GM23338 (cell line): Measurements from ENCODE around the gene CERK. TPM values are rescaled to one million over a fixed set of nuclear protein-coding genes. Genes with fewer than 3 reads are reported as not detected.

Source experiments
- ATAC-seq: fragments of 200-7000 bp; cut with Tn5 transposase; 3 replicates; pipeline ENCODE4 v1.9.1; 2020
- DNase-seq: peaks from one replicate; pipeline ENCODE4 v3.0.0-alpha.2; 2015; ENCODE audit warnings: low spot score
- H2AFZ ChIP-seq: fragments of 200-600 bp; sonication (generic); 2 replicates; pipeline ENCODE4 v1.8.0; 2016; ENCODE audit warnings: antibody characterized with exemption, mild to moderate bottlenecking, moderate library complexity
- H3F3A ChIP-seq: fragments of 200-600 bp; sonication (generic); replicated peaks from 2 replicates; pipeline ENCODE4 v1.8.0; 2017; ENCODE audit warnings: antibody characterized with exemption, mixed run types, low read depth
- H3K27ac ChIP-seq: fragments of 200-600 bp; sonication (generic); 2 replicates; pipeline ENCODE4 v1.6.1; 2016; ENCODE audit warnings: low read depth
- H3K27me3 ChIP-seq: fragments of 200-600 bp; sonication (generic); 2 replicates; pipeline ENCODE4 v1.8.0; 2016; ENCODE audit warnings: mild to moderate bottlenecking, mixed run types, moderate library complexity; ENCODE audit not compliant: insufficient read depth
- H3K36me3 ChIP-seq: fragments of 200-600 bp; sonication (generic); 2 replicates; pipeline ENCODE4 v1.8.0; 2016; ENCODE audit warnings: mild to moderate bottlenecking; ENCODE audit not compliant: insufficient read depth
- H3K4me1 ChIP-seq: fragments of 200-600 bp; sonication (generic); 2 replicates; pipeline ENCODE4 v1.8.0; 2016; ENCODE audit warnings: mild to moderate bottlenecking, moderate library complexity; ENCODE audit not compliant: insufficient read depth
- H3K4me2 ChIP-seq: fragments of 200-600 bp; sonication (generic); 2 replicates; pipeline ENCODE4 v1.7.1; 2017; ENCODE audit warnings: mixed run types
- H3K4me3 ChIP-seq: fragments of 200-600 bp; sonication (generic); 2 replicates; pipeline ENCODE4 v1.6.1; 2016; ENCODE audit warnings: mixed run types
- H3K79me2 ChIP-seq: fragments of 200-600 bp; sonication (generic); replicated peaks from 2 replicates; pipeline ENCODE4 v1.8.0; 2017; ENCODE audit warnings: mild to moderate bottlenecking; ENCODE audit not compliant: insufficient read depth
- H3K9me2 ChIP-seq: fragments of 200-600 bp; sonication (generic); 2 replicates; pipeline ENCODE4 v1.8.0; 2017; ENCODE audit not compliant: insufficient read depth
- H4K20me1 ChIP-seq: fragments of 200-600 bp; sonication (generic); replicated peaks from 2 replicates; pipeline ENCODE4 v1.8.0; 2017; ENCODE audit warnings: mild to moderate bottlenecking; ENCODE audit not compliant: insufficient read depth
- H3K27ac Mint-ChIP-seq: 2 replicates; pipeline ENCODE4 v1.8.0; 2020; ENCODE audit warnings: inconsistent platforms, mild to moderate bottlenecking, moderate library complexity, mixed read lengths
- H3K27me3 Mint-ChIP-seq: 3 replicates; pipeline ENCODE4 v1.8.0; 2022; ENCODE audit warnings: low read depth, mild to moderate bottlenecking, moderate library complexity, mixed read lengths, inconsistent platforms; ENCODE audit not compliant: insufficient read depth, poor library complexity
- H3K36me3 Mint-ChIP-seq: 3 replicates; pipeline ENCODE4 v1.8.0; 2021; ENCODE audit warnings: low read depth, mild to moderate bottlenecking, inconsistent platforms, moderate library complexity, mixed read lengths
- H3K4me1 Mint-ChIP-seq: 3 replicates; pipeline ENCODE4 v1.8.0; 2020; ENCODE audit warnings: mild to moderate bottlenecking, inconsistent platforms, mixed read lengths
- H3K4me3 Mint-ChIP-seq: 3 replicates; pipeline ENCODE4 v1.8.0; 2021; ENCODE audit warnings: moderate library complexity, mild to moderate bottlenecking, inconsistent platforms, mixed read lengths
- H3K9me3 Mint-ChIP-seq: 3 replicates; pipeline ENCODE4 v1.8.0; 2020; ENCODE audit warnings: moderate library complexity, mild to moderate bottlenecking, inconsistent platforms, mixed read lengths
- CREB1 ChIP-seq: fragments of 250-450 bp; sonication (Bioruptor Pico); IDR thresholded peaks from 2 replicates; pipeline ENCODE4 v1.5.0; 2020; ENCODE audit warnings: low read depth, mild to moderate bottlenecking, moderate library complexity
- EZH2phosphoT487 ChIP-seq: fragments of 200-600 bp; sonication (generic); IDR thresholded peaks from one replicate; pipeline ENCODE4 v1.8.1; 2018; ENCODE audit warnings: antibody characterized with exemption; ENCODE audit not compliant: unreplicated experiment
- NANOG ChIP-seq: IDR thresholded peaks from 2 replicates; pipeline ENCODE4 v1.6.1; 2016; ENCODE audit warnings: antibody characterized with exemption, borderline replicate concordance
- POLR2AphosphoS5 ChIP-seq: IDR thresholded peaks from 2 replicates; pipeline ENCODE4 v1.6.1; 2016; ENCODE audit warnings: antibody characterized with exemption, low read depth
- STAT1 ChIP-seq: IDR thresholded peaks from one replicate; pipeline ENCODE4 v1.6.1; 2016; ENCODE audit warnings: antibody characterized with exemption; ENCODE audit not compliant: unreplicated experiment
- ZNF114 ChIP-seq: fragments of 250-450 bp; sonication (Bioruptor Pico); IDR thresholded peaks from 2 replicates; pipeline ENCODE4 v1.5.0; 2020; ENCODE audit warnings: mild to moderate bottlenecking, moderate library complexity
- ZNF331 ChIP-seq: fragments of 250-450 bp; sonication (Bioruptor Pico); IDR thresholded peaks from 2 replicates; pipeline ENCODE4 v1.5.0; 2020; ENCODE audit warnings: low read depth, mild to moderate bottlenecking, moderate library complexity
- polyA plus RNA-seq: library from polyadenylated mRNA; unstranded; fragments of >200 nt; fragmentation: Nextera tagmentation; extraction: Ambion mirVana; gene quantifications from 2 replicates; pipeline ENCODE4 v1.2.1, GENCODE V29; 2016
- total RNA-seq: library from RNA; depleted of rRNA; stranded (reverse); fragments of >200 nt; shearing (Covaris generic); gene quantifications from 2 replicates; pipeline ENCODE4 v1.2.3, GENCODE V29; 2014
- TF ChIP-seq, protein P1 (sequence below), 2 experiments: fragments of 200-600 bp in 1 of 2; sonication (generic) in 1 of 2; conservative IDR thresholded peaks; 2 replicates each; pipeline versions ENCODE4 v1.5.1 to v1.6.1; 2016 to 2017; ENCODE audit warnings: antibody characterized with exemption in 2 of 2, low read depth in 2 of 2, mild to moderate bottlenecking in 2 of 2, moderate library complexity in 1 of 2
- TF ChIP-seq, protein P2 (sequence below): fragments of 250-450 bp; sonication (Bioruptor Pico); IDR thresholded peaks from 2 replicates; pipeline ENCODE4 v1.5.0; 2020; ENCODE audit warnings: mild to moderate bottlenecking, moderate library complexity

The CERK gene
- total and polyA plus RNA-seq, 2 experiments from 2014 or later, result 12.7 to 62.9 TPM

DNA sequence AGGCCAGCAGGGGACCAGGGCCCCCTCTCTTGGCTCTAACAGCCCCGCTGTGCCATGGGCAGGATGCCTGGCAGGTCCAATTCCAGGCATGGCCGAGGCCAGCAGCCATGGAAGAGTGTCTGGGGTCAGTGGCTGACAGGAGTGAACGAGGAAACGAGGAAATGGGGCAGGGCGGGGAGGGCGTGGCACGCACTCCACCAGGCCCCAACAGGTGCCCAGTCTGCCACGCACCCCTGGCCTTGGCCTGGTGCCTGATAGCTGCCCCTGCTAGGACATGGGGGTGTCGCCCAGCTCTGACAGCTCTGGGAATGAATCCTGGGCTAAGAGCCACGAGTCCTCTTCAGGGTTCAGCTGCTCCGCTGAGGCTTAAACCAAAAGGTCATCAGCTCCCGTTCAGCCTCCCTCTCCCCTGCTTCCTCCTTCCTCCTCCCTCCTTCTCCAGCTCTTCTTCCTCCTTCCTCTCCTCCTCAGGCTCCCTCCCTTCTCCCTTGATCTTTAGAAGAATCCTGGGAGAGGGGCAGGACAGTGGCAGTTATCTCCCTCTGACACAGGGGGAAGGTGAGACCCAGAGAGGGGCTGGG, 12.9 kb upstream of the CERK start:
- H3K4me1 ChIP-seq, result no peaks in the 10 kb centered on the region
- H3K79me2 ChIP-seq, result no peaks in the 10 kb centered on the region
- H3K9me3 Mint-ChIP-seq, result peaks cover 23% of the 10 kb centered on the region
- no peaks in the 10 kb centered on the region for H3K9me2 ChIP-seq
- H3K4me3 ChIP-seq, result no peak overlapping the region
- H3K36me3 ChIP-seq, result no peaks in the 10 kb centered on the region
- H3K4me2 ChIP-seq, result no peak overlapping the region
- peaks cover 13% of the 10 kb centered on the region for H3K27me3 Mint-ChIP-seq
- TF ChIP-seq ZNF331 (no peak), EZH2phosphoT487 (no peak), NANOG (no peak), STAT1 (no peak), ZNF114 (CRISPR knock-in tag) (no peak), CREB1 (CRISPR knock-in tag) (no peak), POLR2AphosphoS5 (no peak)
- TF ChIP-seq, protein P1, sequence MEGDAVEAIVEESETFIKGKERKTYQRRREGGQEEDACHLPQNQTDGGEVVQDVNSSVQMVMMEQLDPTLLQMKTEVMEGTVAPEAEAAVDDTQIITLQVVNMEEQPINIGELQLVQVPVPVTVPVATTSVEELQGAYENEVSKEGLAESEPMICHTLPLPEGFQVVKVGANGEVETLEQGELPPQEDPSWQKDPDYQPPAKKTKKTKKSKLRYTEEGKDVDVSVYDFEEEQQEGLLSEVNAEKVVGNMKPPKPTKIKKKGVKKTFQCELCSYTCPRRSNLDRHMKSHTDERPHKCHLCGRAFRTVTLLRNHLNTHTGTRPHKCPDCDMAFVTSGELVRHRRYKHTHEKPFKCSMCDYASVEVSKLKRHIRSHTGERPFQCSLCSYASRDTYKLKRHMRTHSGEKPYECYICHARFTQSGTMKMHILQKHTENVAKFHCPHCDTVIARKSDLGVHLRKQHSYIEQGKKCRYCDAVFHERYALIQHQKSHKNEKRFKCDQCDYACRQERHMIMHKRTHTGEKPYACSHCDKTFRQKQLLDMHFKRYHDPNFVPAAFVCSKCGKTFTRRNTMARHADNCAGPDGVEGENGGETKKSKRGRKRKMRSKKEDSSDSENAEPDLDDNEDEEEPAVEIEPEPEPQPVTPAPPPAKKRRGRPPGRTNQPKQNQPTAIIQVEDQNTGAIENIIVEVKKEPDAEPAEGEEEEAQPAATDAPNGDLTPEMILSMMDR (conservative IDR thresholded peaks at IDR 0.05; ENCODE audit: low read depth in 2 of 2), result no peak
- TF ChIP-seq, protein P2, sequence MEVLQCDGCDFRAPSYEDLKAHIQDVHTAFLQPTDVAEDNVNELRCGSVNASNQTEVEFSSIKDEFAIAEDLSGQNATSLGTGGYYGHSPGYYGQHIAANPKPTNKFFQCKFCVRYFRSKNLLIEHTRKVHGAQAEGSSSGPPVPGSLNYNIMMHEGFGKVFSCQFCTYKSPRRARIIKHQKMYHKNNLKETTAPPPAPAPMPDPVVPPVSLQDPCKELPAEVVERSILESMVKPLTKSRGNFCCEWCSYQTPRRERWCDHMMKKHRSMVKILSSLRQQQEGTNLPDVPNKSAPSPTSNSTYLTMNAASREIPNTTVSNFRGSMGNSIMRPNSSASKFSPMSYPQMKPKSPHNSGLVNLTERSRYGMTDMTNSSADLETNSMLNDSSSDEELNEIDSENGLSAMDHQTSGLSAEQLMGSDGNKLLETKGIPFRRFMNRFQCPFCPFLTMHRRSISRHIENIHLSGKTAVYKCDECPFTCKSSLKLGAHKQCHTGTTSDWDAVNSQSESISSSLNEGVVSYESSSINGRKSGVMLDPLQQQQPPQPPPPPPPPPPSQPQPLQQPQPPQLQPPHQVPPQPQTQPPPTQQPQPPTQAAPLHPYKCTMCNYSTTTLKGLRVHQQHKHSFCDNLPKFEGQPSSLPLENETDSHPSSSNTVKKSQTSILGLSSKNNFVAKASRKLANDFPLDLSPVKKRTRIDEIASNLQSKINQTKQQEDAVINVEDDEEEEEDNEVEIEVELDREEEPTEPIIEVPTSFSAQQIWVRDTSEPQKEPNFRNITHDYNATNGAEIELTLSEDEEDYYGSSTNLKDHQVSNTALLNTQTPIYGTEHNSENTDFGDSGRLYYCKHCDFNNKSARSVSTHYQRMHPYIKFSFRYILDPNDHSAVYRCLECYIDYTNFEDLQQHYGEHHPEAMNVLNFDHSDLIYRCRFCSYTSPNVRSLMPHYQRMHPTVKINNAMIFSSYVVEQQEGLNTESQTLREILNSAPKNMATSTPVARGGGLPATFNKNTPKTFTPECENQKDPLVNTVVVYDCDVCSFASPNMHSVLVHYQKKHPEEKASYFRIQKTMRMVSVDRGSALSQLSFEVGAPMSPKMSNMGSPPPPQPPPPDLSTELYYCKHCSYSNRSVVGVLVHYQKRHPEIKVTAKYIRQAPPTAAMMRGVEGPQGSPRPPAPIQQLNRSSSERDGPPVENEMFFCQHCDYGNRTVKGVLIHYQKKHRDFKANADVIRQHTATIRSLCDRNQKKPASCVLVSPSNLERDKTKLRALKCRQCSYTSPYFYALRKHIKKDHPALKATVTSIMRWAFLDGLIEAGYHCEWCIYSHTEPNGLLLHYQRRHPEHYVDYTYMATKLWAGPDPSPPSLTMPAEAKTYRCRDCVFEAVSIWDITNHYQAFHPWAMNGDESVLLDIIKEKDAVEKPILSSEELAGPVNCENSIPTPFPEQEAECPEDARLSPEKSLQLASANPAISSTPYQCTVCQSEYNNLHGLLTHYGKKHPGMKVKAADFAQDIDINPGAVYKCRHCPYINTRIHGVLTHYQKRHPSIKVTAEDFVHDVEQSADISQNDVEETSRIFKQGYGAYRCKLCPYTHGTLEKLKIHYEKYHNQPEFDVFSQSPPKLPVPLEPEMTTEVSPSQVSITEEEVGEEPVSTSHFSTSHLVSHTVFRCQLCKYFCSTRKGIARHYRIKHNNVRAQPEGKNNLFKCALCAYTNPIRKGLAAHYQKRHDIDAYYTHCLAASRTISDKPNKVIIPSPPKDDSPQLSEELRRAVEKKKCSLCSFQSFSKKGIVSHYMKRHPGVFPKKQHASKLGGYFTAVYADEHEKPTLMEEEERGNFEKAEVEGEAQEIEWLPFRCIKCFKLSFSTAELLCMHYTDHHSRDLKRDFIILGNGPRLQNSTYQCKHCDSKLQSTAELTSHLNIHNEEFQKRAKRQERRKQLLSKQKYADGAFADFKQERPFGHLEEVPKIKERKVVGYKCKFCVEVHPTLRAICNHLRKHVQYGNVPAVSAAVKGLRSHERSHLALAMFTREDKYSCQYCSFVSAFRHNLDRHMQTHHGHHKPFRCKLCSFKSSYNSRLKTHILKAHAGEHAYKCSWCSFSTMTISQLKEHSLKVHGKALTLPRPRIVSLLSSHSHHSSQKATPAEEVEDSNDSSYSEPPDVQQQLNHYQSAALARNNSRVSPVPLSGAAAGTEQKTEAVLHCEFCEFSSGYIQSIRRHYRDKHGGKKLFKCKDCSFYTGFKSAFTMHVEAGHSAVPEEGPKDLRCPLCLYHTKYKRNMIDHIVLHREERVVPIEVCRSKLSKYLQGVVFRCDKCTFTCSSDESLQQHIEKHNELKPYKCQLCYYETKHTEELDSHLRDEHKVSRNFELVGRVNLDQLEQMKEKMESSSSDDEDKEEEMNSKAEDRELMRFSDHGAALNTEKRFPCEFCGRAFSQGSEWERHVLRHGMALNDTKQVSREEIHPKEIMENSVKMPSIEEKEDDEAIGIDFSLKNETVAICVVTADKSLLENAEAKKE (CRISPR knock-in tag), result no peak
- H3K27ac Mint-ChIP-seq, result no peak overlapping the region
- no peak overlapping the region for H3K27ac ChIP-seq
- no peaks in the 10 kb centered on the region; the same call in 2 of the 3 replicates for H3K4me1 Mint-ChIP-seq
- ATAC-seq (no peak), DNase-seq (no peak)
- no peaks in the 10 kb centered on the region for H3F3A ChIP-seq
- H3K36me3 Mint-ChIP-seq, result peaks cover 11% of the 10 kb centered on the region; the same call in 2 of the 3 replicates
- H3K4me3 Mint-ChIP-seq, result no peak overlapping the region
- no peaks in the 10 kb centered on the region for H4K20me1 ChIP-seq
- no peaks in the 10 kb centered on the region for H3K27me3 ChIP-seq
- no peak overlapping the region for H2AFZ ChIP-seq
